Transverse colon (tissue), 3 donors: ENCODE data around the gene MFF.

ENCODE experiments used
- POLR2A ChIP-seq: fragments of 450-650 bp; IDR thresholded peaks from one replicate; pipeline ENCODE4 v1.6.1; 2016; ENCODE audit warnings: antibody characterized with exemption, mild to moderate bottlenecking, moderate library complexity
- POLR2AphosphoS5 ChIP-seq, 3 donors: sonication (generic); formaldehyde crosslinking; IDR thresholded peaks; one replicate each; pipeline ENCODE4 v1.6.1; 2016; ENCODE audit warnings: antibody characterized with exemption in 3 of 3

DNA sequence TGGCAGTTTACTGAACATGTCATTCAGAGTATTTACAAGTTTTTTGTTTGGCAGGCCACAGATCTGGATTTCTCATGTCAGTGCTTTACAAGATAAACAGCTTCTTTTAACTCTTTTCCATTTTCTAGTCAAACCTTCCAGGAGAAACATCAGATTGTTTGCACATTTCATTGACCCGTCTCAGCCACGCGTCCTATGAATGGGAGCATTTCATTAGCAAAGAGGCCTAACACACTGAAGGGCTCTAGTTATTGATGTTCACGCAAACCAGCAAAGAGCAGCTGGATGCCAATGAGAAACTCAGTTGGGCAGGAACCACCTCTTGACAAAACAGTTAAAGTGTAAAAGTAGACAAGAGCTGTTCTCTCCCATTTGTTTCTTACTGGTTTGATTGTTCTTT is 29.2 kb upstream of the MFF start:
- TF ChIP-seq POLR2A: no peak
- no peak for TF ChIP-seq POLR2AphosphoS5 (IDR thresholded peaks at IDR 0.05)
